OCI-M1 (cell line): Measurements from ENCODE around the gene PEX6.
"Not testable (repeated sequence)": the region's sequence is repeated elsewhere in the genome, so short reads cannot be mapped to it uniquely, and the experiment has no call there.

Experiments
- DNase-seq: peaks from one replicate; lab custom pipeline; 2025; lab: John Stamatoyannopoulos, UW

Gene PEX6

DNA sequence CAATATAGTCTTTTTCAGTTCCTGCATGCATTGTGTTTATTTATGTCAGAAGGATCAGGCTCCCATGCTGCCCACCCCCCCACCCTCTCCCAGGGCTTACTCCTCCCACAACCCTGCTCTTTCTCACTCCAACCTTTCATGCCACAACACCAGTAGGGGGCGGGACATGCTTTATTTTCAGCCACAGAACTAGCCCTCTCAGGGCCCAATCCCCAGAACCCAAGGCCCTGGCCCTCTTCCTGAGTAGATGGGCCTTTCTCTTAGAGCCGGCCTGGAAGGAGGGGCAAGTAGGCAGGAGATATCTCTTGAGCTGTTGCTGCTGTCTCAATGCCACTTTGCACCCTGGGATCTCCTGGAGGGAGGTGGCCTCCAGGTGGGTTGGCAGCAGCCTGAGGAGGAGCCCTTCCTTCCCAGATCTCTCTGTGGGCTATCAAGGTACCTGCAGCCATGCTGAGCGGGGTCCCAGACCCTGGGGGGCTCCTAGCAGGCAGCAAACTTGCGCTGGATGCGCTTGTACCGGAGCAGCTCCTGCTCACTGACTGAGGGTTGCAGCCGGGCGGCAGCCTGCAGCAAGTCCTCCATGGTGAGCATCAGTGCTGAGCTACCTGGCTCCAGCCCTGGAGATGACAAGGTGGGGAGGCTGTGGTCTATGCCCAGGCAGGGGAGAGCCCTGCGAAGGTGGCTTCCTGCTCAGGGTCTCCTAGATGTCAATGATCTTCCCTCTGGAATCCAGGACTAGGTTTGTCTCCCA is 15.0 kb downstream of the PEX6 start:
- peak; percentile 89 for DNase-seq

DNA sequence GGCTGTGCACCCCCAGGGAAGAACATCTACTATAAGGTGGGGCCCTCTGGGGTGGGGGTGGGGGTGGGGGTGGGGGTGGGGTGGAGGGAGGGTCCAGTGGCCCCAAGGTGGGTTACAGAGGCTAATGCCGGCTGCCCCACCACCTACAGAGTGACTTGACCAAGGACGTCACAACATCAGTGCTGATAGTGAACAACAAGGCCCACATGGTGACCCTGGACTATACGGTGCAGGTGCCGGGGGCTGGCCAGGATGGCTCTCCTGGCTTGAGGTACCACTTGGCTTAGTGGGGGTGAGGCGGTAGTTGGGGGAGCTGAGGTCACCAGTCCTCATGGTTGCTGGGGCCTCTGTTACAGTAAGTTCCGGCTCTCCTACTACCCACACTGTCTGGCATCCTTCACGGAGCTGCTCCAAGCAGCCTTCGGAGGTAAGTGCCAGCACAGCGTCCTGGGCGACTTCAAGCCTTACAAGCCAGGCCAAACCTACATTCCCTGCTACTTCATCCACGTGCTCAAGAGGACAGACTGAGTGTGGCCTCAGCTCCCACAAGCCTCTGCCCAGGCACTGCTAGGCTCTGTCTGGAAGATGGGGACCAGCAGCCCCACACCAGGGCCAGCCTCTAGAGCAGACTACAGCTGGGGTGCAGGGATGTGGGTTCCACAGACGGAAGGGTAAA is 15.7 kb downstream of the PEX6 start:
- no peak for DNase-seq

DNA sequence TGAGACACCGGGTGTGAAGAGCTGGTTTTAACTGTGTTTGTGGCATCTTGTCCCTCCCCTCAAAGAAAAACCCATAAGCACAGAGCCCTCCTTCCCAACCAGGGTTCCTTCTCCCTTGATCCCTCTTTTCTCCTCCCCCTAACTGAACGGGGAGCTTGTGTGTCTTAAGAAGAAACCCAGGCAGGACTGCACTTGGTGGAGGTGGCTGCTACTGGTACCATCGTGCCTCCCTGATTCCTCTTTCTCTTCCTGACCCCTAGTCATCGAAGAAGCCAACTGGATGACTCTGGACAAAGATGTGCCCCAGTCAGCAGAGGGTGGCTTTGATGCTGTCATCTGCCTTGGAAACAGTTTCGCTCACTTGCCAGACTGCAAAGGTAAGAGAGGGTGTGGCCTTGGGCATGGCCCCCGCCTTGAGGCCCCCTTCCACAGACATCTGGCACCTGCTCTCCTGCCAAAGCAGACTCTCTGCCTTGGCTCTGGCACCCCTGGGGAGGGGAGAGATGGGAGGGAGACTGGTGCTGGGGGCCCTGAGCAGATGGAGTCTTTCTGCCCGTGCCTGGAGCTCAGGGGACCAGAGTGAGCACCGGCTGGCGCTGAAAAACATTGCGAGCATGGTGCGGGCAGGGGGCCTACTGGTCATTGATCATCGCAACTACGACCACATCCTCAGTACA is 16.3 kb downstream of the PEX6 start:
- DNase-seq, result no peak

DNA sequence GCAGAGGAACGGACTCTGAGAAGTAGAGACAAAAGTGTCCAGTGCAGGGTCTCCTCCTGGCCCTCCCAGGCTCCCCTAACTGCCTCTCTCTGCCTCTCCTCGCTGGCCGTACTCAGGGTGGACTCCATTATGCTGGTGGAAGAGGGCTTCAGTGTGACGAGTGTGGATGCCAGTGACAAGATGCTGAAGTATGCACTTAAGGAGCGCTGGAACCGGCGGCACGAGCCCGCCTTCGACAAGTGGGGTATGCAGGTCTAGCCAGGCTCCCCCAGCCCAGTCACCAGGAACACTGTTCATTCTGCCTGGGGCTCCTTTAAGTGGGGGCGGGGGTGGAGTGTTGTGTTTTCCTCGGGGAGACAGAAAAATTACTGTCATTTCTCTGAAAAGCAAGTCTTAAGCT is 16.9 kb downstream of the PEX6 start:
- no peak for DNase-seq

DNA sequence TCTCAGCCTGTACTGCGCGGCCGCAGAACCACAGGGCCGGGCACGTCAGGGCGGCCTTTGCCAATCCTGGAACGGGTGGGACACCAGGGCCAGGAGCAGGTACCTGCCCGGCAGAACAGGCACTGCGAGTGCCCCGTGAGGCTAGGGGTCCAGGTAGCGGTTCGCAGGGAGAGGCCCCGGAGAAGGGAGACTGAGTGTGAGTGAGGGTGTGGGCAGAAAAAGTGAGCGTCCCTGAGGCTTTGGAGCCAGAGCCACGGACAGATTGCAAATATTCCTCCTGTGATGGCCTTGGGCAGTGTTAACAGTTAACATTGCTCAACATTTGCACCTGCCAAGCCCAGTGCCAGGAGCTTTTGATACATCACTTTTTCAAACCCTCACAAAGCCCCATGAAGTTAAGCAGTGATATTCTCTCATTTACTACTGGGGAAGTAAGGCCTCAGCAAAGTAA is 17.9 kb downstream of the PEX6 start:
- DNase-seq, result no peak

DNA sequence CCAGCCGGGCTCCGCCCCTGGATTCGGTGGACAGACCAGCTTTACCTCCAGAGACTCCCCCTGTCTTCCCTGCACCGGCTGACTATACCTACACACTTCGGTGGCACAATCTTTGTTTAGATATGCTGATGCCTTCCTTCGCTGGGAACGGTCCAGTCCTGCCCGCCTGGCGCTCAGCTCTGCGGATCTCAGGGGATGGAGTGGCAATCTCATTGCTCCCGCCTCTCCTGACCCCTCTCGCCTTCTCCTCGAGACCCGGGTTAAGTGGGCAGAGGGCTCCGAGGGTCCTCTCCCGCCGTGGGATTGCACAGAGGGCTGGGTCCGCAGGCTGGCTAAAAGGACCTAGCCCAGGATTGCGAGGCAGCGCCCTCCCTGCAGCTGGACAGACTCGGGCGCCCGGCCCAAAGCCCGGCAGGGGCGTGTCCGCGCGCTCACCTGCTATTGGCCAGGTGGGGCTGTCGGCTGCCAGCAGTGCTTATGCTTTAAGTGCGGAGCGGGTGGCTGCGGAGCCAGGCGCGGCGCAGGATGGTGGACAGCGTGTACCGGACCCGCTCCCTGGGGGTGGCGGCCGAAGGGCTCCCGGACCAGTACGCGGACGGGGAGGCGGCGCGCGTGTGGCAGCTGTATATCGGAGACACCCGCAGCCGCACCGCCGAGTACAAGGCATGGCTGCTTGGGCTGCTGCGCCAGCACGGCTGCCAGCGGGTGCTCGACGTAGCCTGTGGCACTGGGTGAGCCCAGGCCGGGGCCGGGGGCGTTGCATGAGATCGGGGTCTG is 18.6 kb downstream of the PEX6 start, which contains the start of gene GNMT:
TSS of gene GNMT (plus strand) at position 512 of the 777 bp plus-strand sequence. CDS start at position 526, 14 bp downstream.
- DNase-seq, result no peak

DNA sequence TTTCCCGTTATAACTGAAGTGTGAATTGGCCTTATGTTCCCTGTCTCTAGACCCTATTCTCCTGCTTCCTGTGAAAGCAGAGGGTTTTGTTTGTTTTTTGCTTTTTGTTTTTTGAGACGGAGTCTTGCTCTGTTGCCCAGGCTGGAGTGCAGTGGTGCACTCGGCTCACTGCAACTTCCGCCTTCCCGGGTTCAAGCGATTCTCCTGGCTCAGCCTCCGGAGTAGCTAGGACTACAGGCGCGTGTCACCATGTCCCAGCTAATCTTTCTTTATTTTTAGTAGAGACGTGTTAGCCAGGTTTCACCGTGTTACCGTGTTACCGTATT is 19.1 kb downstream of the PEX6 start:
- DNase-seq, result no peak

DNA sequence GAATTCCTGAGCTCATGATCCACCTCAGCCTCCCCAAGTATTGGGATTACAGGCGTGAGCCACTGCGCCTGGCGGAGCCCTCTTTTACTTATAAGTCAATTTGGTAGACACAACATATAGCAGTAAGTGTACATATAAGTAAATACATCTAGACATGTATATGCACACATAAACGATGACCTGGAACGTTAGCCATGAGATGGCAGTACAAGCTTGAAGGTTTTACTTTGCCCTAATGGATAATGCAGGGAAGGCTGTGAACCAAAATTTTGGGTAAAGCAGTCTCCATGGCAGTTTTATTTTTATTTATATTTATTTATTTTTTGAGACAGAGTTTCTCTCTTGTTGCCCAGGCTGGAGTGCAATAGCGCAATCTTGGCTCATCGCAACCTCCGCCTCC is 20.9 kb downstream of the PEX6 start:
- DNase-seq, result peak; percentile 22

DNA sequence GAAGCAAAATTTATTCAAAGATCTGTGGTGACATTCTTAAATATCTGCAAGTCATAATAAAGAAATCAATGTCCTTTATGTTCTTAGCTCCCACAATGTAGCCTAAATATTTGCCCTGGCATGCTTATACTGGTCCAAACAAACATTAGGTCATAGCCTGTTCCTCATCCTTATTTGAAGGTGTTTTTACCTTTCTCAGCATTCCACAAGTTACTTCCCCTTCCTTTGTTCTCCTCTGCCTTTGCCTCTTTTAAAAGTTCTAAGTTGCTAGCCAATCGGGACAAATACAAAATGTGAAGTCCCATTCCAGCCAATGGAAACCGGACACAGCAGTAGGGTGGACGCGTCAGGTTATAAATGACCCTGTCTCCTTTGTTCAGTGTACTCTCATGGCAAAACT is 24.6 kb downstream of the PEX6 start:
- DNase-seq, result not testable (repeated sequence)

DNA sequence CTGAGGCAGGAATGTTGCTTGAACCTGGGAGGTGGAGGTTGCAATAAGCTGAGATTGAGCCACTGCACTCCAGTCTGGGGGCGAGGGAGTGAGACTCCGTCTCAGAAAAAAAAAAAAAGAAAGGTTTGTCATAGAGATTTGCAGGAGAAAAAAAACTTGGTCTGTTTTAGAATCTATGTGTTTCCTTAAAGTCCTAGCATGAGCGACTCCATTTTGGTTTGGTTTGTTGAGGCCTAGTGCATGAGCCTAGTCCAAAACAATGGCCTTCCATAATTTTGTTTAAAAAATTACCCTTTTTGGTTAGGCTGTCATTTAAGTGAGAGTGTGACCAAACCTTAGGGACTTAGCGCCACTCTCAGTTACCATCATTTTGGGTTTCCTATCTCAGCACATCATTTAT is 26.6 kb downstream of the PEX6 start:
- no peak for DNase-seq

DNA sequence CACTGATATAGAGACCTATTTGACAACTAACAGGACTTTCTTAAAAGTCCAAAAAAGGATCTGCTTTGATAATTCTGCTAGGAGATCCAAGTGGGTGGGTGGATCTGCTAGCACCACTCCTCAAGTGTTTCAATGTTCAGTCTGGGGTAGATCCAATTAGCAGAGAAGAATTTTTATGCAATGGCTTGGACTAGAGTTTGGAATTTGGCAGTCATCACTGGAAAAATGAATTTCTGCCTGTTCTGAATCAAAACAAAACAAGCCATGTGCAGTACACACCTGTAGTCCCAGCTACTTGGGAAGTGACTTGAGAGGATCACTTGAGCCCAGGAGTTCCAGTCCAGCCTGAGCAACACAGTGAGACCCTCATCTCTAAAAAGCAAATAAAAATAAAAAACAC is 31.0 kb downstream of the PEX6 start:
- no peak for DNase-seq

DNA sequence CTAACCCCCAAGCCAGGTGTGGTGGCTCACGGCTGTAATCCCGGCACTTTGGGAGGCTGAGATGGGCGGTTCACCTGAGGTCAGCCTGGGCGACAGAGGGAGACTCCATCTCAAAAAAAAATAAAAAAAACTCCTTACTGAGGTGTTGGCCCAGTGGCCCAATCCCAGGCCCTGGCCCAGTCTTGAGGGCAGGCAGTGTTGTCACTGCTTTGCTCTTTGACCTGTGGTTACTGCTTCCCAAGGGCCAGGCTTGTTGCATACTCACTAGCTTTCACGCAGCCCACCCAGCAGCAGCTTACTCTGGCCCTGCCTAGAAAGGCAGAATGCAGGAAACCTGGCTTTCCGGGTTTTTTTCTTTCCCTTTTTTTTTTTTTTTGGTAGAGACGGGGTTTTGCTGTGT is 36.5 kb downstream of the PEX6 start:
- no peak for DNase-seq

DNA sequence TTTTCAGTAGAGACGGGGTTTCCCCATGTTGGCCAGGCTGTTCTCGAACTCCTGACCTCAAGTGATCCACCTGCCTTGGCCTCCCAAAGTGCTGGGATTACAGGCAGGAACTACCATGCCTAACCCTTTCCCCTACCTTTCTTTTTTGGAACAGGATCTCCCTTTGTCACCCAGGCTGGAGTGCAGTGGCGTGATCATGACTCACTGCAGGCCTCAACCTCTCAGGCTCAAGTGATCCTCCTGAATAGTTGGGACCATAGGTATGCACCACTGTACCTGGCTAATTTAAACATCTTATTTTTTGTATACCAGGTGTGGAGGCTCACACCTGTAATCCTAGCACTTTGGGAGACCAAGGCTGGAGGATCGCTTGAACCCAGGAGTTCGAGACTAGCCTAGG is 37.6 kb downstream of the PEX6 start:
- DNase-seq, result not testable (repeated sequence)

DNA sequence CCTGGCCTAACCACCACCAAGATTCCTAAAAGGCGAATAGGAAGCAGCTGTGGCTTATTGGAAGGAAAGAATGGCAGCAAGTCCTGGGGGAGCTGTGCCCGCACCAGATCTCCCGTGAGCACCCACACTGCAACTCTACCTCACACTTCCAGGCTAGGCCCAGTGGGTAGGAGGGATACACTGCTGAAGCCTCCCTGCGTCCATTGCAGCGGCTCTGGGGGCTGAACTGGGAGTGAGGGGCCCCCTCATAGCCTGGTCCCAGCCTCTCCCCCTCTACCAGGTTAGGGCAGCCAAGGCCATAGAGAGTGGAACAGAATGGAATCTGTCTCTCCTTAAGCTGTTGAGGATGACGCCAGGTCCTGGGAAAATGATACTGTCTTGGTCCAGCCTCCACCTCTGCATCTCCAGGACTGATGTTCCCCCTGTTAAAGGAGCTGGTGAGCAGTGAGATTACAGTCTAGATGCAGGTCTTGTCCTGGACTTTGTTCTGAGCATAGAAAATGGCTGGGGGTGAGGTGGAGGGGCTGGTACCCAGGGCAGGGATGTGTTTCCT is 38.4 kb downstream of the PEX6 start:
- no peak for DNase-seq

DNA sequence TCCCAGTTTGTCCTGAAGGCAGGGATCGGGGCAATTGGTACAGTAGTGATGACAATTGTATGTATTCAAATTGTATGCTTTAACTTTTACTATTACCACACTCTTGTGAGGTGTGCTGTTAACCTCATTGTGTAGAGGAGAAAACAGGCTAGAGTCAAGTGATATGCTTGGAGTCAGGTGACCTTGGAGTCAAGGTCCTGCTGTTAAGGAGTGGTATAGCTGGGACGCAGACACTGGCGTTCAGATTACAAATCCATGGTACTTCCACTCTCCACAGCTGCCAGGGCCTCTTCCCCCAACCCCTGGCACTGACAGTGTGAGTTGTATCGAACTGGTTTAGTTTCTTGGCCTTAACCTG is 39.2 kb downstream of the PEX6 start:
- no peak for DNase-seq

DNA sequence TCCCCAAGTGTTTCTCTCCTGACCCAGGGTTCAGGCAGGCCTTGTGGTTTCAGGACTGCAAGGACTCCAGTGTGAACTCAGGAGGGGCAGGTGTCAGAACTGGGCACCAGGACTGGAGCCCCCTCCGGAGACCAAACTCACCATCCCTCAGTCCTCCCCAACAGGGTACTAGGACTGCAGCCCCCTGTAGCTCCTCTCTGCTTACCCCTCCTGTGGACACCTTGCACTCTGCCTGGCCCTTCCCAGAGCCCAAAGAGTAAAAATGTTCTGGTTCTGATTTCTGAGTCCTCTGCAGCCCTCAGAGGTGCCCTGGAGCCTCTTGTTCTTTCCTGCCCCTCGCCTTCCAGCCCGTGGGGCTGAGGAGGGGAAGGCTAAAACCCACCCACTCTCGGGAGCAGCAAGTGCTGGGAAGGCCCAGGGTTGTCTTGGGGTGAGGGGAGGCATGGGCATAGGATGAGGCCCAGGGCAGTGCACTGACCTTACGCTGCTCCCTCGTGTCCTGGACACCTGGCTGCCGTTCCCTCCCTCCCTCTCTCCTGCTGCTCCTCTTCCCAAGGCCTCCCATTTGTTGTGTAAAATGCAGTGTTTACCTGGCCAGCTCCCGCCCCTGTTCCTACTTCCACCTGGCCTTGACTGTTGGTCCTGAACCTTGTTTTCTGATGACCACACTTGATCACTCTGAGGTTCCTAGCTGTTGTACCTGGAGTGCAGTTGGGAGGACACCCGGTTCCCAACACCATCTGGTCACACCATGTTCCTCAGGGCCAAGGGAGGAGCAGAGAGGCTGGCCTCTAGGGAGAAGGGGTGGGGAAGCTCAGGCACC is 39.8 kb downstream of the PEX6 start:
- no peak for DNase-seq

DNA sequence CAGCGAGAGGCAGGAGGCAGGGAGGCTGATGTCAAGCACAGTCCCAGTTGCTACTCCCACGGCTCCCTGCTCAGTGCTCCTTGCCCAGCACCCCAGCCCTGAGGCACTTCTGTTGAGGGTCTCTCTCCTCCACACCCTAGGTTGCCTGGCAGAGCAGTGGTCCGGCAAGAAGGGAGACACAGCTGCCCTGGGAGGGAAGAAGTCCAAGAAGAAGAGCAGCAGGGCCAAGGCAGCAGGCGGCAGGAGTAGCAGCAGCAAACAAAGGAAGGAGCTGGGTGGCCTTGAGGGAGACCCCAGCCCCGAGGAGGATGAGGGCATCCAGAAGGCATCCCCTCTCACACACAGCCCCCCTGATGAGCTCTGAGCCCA is 40.6 kb downstream of the PEX6 start:
- no peak for DNase-seq

DNA sequence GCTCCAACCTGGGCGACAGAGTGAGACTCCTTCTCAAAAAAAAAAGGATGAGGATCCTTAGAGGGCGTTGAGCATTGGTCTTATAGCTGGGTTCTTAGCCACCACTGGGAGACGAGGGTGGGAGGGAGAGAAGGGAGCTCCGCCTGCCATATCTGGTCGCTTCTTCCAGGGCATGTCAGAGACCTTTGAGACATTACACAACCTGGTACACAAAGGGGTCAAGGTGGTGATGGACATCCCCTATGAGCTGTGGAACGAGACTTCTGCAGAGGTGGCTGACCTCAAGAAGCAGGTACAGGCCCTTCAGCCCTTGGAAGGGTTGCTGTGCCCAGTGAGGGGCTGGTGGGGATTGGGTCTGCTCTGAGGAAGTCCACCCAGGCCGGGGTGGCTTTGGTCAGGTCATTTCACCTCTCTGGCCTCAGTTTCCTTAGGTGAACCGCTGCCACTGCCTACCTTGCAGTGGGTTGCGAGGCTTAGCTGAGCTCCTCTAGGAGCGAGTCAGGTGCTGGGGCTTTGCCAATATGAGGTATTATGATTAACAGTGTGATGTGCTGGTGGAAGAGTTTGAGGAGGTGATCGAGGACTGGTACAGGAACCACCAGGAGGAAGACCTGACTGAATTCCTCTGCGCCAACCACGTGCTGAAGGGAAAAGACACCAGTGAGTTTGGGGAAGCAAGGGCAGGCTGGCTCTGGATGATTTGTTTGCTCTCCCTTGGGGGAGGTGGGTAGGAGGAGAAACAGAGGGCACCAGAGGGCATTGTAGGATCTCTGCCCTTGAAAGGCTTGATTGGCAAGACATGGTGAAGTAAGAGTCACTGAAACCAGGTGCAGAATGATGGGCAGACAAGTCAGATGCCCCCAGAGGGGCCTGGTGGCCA is 41.2 kb downstream of the PEX6 start:
- DNase-seq, result no peak

DNA sequence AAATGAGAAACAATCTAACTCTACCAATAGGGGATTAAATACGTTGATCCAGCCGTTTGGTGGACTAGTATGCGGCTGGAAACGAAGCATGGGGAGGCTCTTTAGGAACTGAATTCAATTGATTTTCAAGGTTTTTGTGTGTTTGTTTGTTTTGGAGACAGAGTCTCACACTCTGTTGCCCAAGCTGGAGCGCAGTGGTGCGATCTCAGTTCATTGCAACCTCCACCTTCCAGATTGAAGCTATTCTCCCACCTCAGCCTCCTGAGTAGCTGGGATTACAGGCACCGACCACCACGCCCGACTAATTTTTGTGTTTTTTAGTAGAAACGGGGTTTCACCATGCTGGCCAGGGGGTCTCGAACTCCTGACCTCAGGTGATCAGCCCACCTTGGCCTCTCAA is 42.6 kb downstream of the PEX6 start:
- DNase-seq, result no peak

DNA sequence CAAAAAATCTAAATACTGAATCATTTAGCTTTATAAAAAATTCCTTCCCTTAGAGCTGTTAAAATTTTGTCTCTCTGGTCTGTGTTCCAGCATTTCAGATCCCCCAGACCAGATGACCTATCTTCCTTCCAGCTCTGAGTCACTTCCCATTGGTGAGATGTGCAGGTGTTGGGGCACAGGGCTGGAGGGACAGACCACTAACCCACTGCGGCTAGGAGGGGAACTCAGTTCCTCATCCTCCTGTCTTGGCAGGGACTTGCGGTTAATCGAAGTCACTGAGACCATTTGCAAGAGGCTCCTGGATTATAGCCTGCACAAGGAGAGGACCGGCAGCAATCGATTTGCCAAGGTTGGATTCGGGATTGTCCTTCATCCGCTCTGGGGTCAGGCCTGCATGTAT is 43.7 kb downstream of the PEX6 start:
- no peak for DNase-seq
